NCI-H128 (cell line): ENCODE data around the gene SNCB.

Source experiments
- DNase-seq: peaks from one replicate; lab custom pipeline; 2025; ENCODE audit not compliant: unreplicated experiment; lab: John Stamatoyannopoulos, UW

Gene SNCB

GRCh38 chr5:176660860-176661641, 30.7 kb upstream of the SNCB start:
- peak; percentile 49 for DNase-seq

GRCh38 chr5:176660530-176660859, 30.2 kb upstream of the SNCB start:
- DNase-seq = no peak

GRCh38 chr5:176659860-176660461, 29.6 kb upstream of the SNCB start:
- no peak for DNase-seq

- DNase-seq = no peak
These were observed 29.1 kb upstream of the SNCB start for GRCh38 chr5:176659512-176659839.

- no peak for DNase-seq
These were observed 28.6 kb upstream of the SNCB start for GRCh38 chr5:176658817-176659511.

- DNase-seq = peak; percentile 42
These were observed 27.8 kb upstream of the SNCB start for GRCh38 chr5:176658007-176658599.

- no peak for DNase-seq
These were observed 26.2 kb upstream of the SNCB start for GRCh38 chr5:176656467-176656990.

GRCh38 chr5:176654856-176655255, 24.5 kb upstream of the SNCB start:
- DNase-seq = no peak

GRCh38 chr5:176653401-176654385, 23.4 kb upstream of the SNCB start:
- no peak for DNase-seq

GRCh38 chr5:176652136-176652535, 21.8 kb upstream of the SNCB start:
- no peak for DNase-seq

- DNase-seq = no peak
These were observed 21.2 kb upstream of the SNCB start for GRCh38 chr5:176651472-176651980.

GRCh38 chr5:176650354-176650884, 20.1 kb upstream of the SNCB start:
- DNase-seq = no peak

GRCh38 chr5:176648474-176649194, 18.3 kb upstream of the SNCB start:
- no peak for DNase-seq

GRCh38 chr5:176647843-176648473, 17.6 kb upstream of the SNCB start:
- DNase-seq = no peak

GRCh38 chr5:176647030-176647842, 16.9 kb upstream of the SNCB start, which contains the start of gene TSPAN17:
TSPAN17 (plus strand) TSS chr5:176647484; CDS start chr5:176647616, 132 bp downstream.
- peak; percentile 94 for DNase-seq

- no peak for DNase-seq
These were observed 16.3 kb upstream of the SNCB start for GRCh38 chr5:176646707-176647029.

GRCh38 chr5:176646049-176646706, 15.8 kb upstream of the SNCB start:
- no peak for DNase-seq
